GM21390 (cell line): ENCODE data around the gene MGAM2.

Source experiments
- ATAC-seq: cut with Tn5 transposase; IDR thresholded peaks from one replicate; pipeline ENCODE4 v1.9.1; 2021; ENCODE audit not compliant: unreplicated experiment

Gene MGAM2

DNA sequence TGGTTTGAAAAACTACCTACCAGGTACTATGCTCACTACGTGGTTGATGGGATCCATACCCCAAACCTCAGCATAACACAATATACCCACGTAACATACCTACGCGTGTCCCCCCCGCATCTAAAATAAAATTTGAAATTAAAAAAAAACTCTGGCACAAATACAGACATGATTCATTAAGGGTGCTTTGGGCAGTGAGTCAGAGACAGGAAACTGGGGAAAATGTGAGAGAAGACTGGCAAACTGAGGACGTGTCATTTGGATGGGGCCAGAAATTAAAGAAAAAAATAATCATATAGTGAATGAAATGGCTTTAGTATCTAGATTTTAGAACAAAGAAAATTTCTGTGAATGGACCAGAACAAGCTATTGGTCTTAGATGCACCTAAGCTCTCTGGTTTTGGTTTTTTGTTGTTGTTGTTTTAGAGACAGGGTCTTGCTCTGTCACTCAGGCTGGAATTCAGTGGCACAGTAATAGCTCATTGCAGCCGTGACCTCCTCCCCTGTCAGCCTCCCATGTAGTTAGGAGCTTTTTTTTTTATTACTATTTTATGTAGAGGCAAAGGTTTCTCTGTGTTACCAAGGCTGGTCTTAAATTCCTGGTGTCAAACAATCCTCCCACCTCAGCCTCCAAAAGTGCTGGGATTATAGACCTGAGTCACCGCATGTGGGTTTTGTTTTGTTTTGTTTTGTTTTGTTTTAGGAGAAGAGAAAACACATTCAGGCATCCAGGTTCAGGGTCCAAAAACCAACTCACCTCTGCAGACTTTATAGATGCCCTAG is 152.3 kb downstream of the MGAM2 start:
- no peak for ATAC-seq
